OCI-LY3 (cell line): ENCODE measurements around the gene ARL8A.

ENCODE experiments used
- H2AFZ ChIP-seq: fragments of 200-600, 300-600 bp; shearing (Covaris generic); 2 replicates; pipeline ENCODE4 v1.6.0; 2014; ENCODE audit warnings: antibody characterized with exemption, low read depth, low read length
- H3K27ac ChIP-seq: fragments of 200-600, 300-600 bp; sonication (generic); 2 replicates; pipeline ENCODE4 v1.5.1; 2014; ENCODE audit warnings: mild to moderate bottlenecking, low read length, moderate library complexity, mixed read lengths
- H3K27me3 ChIP-seq: fragments of 200-600, 300-600 bp; sonication (generic); 2 replicates; pipeline ENCODE4 v1.6.1; 2014; ENCODE audit warnings: low read depth, low read length, mixed read lengths
- H3K36me3 ChIP-seq: fragments of 200-600, 300-600 bp; sonication (generic); replicated peaks from 2 replicates; pipeline ENCODE3; 2014; ENCODE audit warnings: low read depth, low read length, mixed read lengths
- H3K4me1 ChIP-seq: fragments of 300-600, 200-600 bp; sonication (generic); 2 replicates; pipeline ENCODE4 v1.6.1; 2014; ENCODE audit warnings: low read length, mixed read lengths
- H3K4me2 ChIP-seq: fragments of 200-600, 300-600 bp; sonication (generic); 2 replicates; pipeline ENCODE4 v1.6.1; 2014; ENCODE audit warnings: low read length, mixed read lengths
- H3K4me3 ChIP-seq: fragments of 300-600, 200-600 bp; sonication (generic); 2 replicates; pipeline ENCODE4 v1.5.1; 2014; ENCODE audit warnings: antibody characterized with exemption, mild to moderate bottlenecking, low read length, moderate library complexity
- H3K79me2 ChIP-seq: fragments of 300-600, 200-600 bp; shearing (Covaris generic); 2 replicates; pipeline ENCODE4 v1.6.1; 2014; ENCODE audit warnings: mild to moderate bottlenecking, low read length, mixed read lengths
- H3K9ac ChIP-seq: fragments of 300-600, 200-600 bp; shearing (Covaris generic); 2 replicates; pipeline ENCODE4 v1.6.0; 2014; ENCODE audit warnings: mild to moderate bottlenecking, low read length, moderate library complexity
- H3K9me3 ChIP-seq: fragments of 200-600, 300-600 bp; shearing (Covaris generic); 2 replicates; pipeline ENCODE4 v1.6.1; 2014; ENCODE audit warnings: low read length, mixed read lengths; ENCODE audit not compliant: insufficient read depth
- H4K20me1 ChIP-seq: fragments of 200-600, 300-600 bp; sonication (generic); 2 replicates; pipeline ENCODE4 v1.6.1; 2016; ENCODE audit warnings: low read length, mixed read lengths; ENCODE audit not compliant: insufficient read depth
- EZH2phosphoT487 ChIP-seq: fragments of 200-600 bp; shearing (Covaris generic); IDR thresholded peaks from 2 replicates; pipeline ENCODE4 v1.6.1; 2018; ENCODE audit warnings: antibody characterized with exemption, mixed run types, low read depth
- TF ChIP-seq, protein P1 (sequence below): fragments of 200-600, 300-600 bp; sonication (generic); IDR thresholded peaks from 2 replicates; pipeline ENCODE4 v1.5.1; 2014; ENCODE audit warnings: antibody characterized with exemption, low read length, low read depth

The ARL8A gene

DNA sequence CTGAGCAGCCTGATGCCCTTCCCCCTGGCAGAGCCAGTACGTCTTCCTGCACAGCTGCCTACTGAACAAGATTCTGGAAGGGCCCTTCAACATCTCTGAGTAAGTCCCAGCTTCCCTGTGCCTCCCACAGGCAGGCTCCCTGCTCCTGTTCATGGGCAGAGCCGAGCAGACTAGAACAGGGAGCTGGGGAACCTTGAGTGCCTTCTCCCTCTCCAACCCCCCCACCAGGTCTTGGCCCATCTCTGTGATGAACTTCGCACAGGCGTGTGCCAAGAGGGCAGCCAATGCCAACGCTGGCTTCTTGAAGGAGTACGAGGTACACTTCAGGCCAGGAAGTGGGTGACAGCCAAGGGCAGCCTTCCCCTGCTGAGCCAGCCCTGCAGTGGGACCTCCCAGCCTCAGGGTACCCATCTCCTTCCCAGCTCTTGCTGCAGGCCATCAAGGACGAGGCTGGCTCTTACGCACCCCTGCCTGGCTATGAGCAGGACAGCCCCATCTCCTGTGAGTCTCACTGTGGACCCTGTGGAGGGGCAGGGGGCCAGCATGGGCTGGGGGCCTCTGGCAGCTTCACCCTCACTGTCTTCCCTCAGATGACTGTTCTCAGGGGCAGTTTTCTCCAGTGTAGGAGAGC lies 42.6 kb upstream of the ARL8A start:
- Histone ChIP-seq H3K27ac (no peak overlapping the region), H2AFZ (no peak overlapping the region), H3K79me2 (no peaks in the 10 kb centered on the region), H3K4me1 (peaks cover 3% of the 10 kb centered on the region; the same call in 1 of the 2 replicates), H3K4me3 (no peak overlapping the region), H4K20me1 (no peaks in the 10 kb centered on the region), H3K36me3 (no peaks in the 10 kb centered on the region), H3K4me2 (no peak overlapping the region), H3K27me3 (peaks cover 31% of the 10 kb centered on the region), H3K9me3 (no peaks in the 10 kb centered on the region), H3K9ac (no peak overlapping the region)
- TF ChIP-seq, protein P1, sequence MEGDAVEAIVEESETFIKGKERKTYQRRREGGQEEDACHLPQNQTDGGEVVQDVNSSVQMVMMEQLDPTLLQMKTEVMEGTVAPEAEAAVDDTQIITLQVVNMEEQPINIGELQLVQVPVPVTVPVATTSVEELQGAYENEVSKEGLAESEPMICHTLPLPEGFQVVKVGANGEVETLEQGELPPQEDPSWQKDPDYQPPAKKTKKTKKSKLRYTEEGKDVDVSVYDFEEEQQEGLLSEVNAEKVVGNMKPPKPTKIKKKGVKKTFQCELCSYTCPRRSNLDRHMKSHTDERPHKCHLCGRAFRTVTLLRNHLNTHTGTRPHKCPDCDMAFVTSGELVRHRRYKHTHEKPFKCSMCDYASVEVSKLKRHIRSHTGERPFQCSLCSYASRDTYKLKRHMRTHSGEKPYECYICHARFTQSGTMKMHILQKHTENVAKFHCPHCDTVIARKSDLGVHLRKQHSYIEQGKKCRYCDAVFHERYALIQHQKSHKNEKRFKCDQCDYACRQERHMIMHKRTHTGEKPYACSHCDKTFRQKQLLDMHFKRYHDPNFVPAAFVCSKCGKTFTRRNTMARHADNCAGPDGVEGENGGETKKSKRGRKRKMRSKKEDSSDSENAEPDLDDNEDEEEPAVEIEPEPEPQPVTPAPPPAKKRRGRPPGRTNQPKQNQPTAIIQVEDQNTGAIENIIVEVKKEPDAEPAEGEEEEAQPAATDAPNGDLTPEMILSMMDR, result no peak

- H3K4me2 ChIP-seq, result no peak overlapping the region
- H3K4me3 ChIP-seq, result no peak overlapping the region
- H3K9me3 ChIP-seq, result no peaks in the 10 kb centered on the region
- TF ChIP-seq, protein P1, result no peak
- TF ChIP-seq EZH2phosphoT487, result no peak
- peaks cover 3% of the 10 kb centered on the region; the same call in 1 of the 2 replicates for H3K4me1 ChIP-seq
- H3K27ac ChIP-seq, result no peak overlapping the region
- no peaks in the 10 kb centered on the region for H3K79me2 ChIP-seq
- no peaks in the 10 kb centered on the region for H4K20me1 ChIP-seq
- peaks cover 34% of the 10 kb centered on the region for H3K27me3 ChIP-seq
- no peaks in the 10 kb centered on the region for H3K36me3 ChIP-seq
- no peak overlapping the region for H3K9ac ChIP-seq
- no peak overlapping the region for H2AFZ ChIP-seq
Measured at GRCh38 chr1:202186327-202186726, 41.8 kb upstream of the ARL8A start.

GRCh38 chr1:202184750-202185460 lies 40.4 kb upstream of the ARL8A start:
- Histone ChIP-seq H4K20me1 (no peaks in the 10 kb centered on the region), H3K4me2 (peak overlapping the region; percentile 51), H3K4me3 (0 out of 2 replicates have a peak overlapping the region, but pooled peaks have one; percentile 13), H3K9me3 (no peaks in the 10 kb centered on the region), H2AFZ (no peak overlapping the region), H3K79me2 (no peaks in the 10 kb centered on the region), H3K27ac (no peak overlapping the region), H3K36me3 (no peaks in the 10 kb centered on the region), H3K9ac (no peak overlapping the region), H3K4me1 (peaks cover 11% of the 10 kb centered on the region), H3K27me3 (peaks cover 34% of the 10 kb centered on the region)
- TF ChIP-seq, protein P1, result peak; percentile 92
- TF ChIP-seq EZH2phosphoT487, result no peak

DNA sequence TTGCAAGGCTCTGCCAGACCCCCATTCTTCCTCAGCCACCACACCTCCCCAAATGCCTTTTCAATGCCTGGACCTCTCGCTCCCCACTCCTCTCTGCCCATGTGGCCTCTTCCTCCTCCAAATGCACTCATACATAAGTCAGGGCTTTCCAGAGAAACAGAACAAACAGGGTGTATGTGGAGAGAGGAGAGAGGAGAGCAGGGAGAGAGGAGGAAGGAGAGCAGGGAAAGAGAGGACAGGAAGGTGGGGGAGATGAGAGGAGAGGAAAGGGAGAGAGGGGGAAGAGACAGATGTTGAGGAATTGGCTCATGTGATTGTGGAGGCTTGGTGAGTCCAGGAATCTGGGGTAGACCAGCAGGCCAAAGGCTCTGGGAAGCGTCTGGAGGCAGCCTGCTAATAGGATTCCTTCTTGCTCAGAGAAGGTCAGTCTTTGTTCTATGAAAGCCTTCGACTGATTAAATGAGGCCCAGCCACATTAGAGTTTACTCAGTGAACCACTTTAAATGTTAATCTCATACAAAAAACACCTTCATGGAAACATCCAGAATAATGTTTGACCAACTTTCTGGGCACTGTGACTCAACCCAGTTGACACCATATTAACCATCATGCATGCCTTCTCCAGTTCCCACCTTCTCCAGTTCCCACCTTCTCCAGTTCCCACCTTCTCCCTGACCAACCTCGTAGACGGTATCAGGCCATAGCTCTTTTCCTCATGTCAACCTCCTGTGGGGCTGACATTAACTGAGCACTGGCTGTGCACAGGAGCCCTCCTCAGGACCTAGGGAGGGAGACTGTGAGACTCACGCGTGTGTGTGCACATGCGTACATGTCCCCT lies 37.7 kb upstream of the ARL8A start:
- H3K4me1 ChIP-seq, result peaks cover 25% of the 10 kb centered on the region
- H4K20me1 ChIP-seq, result no peaks in the 10 kb centered on the region
- H3K79me2 ChIP-seq, result no peaks in the 10 kb centered on the region
- H3K9ac ChIP-seq, result no peak overlapping the region
- H3K36me3 ChIP-seq, result no peaks in the 10 kb centered on the region
- no peaks in the 10 kb centered on the region for H3K9me3 ChIP-seq
- no peak overlapping the region for H2AFZ ChIP-seq
- H3K27me3 ChIP-seq, result peaks cover 37% of the 10 kb centered on the region
- H3K4me2 ChIP-seq, result no peak overlapping the region
- H3K4me3 ChIP-seq, result no peak overlapping the region
- TF ChIP-seq, protein P1, result no peak
- no peak for TF ChIP-seq EZH2phosphoT487
- no peak overlapping the region for H3K27ac ChIP-seq
